Measurements from ENCODE around the gene WDR45B. TPM values are rescaled to one million over a fixed set of nuclear protein-coding genes. Genes with fewer than 3 reads are reported as not detected.

The WDR45B gene
- total RNA-seq, 4 donors from 2014 or later, result 68.8 to 90.0 (median 77.2) TPM

DNA sequence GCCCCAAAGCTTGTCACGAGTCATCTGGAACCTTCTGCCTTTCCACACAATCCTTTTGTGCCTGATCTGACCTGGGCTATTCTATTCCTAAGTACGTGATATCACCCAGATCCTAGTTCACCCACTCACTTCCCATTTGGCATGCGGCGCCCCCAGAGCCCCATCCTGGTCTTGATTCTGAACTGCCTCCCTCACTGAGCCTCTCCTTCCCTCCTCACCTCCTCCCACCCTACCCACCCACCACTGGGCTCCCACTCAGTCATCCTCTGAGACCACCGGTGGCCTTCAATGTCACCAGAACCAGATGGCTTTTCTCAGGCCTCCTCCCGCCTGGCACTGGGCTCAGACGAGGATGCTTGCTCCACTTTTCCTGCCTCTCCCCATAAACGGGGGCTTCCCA is 18.5 kb downstream of the WDR45B start:
- Histone ChIP-seq H3K27me3 (no peaks in the 10 kb centered on the region), H3K36me3 (peaks cover 0 to 75% (median 0%) of the 10 kb centered on the region in 3 donors), H3K4me3 (no peak overlapping the region), H3K4me1 (no peaks in the 10 kb centered on the region), H3K9me3 (no peaks in the 10 kb centered on the region), H3K27ac (no peak overlapping the region)
- no peak for DNase-seq
- no peak for TF ChIP-seq CTCF (IDR thresholded peaks at IDR 0.05)
- no peak for TF ChIP-seq POLR2A (IDR thresholded peaks at IDR 0.05)

DNA sequence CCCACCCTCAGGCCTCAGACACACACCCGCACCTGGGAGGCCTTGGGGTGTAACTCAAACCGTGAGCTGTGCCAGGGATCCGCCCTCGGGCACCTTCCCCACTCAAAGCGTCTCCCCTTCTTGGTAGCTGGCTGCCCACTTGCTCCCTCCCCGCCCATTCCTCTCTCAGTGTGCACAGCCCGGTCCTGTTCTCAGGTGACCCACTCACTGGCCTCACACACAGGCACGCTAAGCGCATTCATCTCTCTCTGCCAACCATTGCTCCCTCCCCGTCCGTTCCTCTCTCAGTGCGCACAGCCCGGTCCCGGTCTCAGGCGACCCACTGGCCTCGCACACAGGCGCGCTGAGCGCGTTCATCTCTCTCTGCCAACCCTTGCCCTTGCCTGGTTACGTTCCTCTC is 20.8 kb downstream of the WDR45B start:
- no peaks in the 10 kb centered on the region for H3K27me3 ChIP-seq
- no peak for DNase-seq
- peak overlapping the region in 1 of 4 donors; percentile 32 for H3K27ac ChIP-seq
- TF ChIP-seq CTCF (IDR thresholded peaks at IDR 0.05), result no peak
- TF ChIP-seq POLR2A (IDR thresholded peaks at IDR 0.05), result no peak
- peaks cover 0 to 78% (median 0%) of the 10 kb centered on the region in 3 donors for H3K36me3 ChIP-seq
- H3K4me3 ChIP-seq, result no peak overlapping the region
- no peaks in the 10 kb centered on the region for H3K9me3 ChIP-seq
- no peaks in the 10 kb centered on the region for H3K4me1 ChIP-seq

- TF ChIP-seq CTCF (IDR thresholded peaks at IDR 0.05), result no peak
- no peak for TF ChIP-seq POLR2A (IDR thresholded peaks at IDR 0.05)
These were observed 24.5 kb downstream of the WDR45B start for GRCh38 chr17:82623707-82624106.

DNA sequence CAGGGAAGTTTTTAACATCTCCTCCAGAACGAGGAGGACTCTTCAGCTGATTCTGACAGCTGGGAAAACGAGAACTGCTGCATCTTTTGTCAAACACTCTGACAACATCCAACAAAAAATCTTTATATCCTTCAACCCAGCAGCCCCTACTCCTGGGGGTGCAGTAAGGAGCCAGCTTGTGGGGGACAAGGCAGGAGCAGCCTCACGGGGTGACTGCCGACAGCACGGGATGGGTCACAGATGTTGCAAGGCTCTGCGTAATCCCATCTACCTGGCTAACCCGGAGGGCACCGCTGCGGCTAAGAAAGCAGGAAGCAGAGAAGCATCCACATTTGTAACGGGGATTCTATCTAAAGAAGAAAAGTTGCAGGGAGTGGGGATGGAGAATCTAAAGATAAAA is 28.6 kb downstream of the WDR45B start:
- DNase-seq, result no peak
- Histone ChIP-seq H3K36me3 (peaks cover 0 to 95% (median 0%) of the 10 kb centered on the region in 3 donors), H3K27ac (no peak overlapping the region)

More at GRCh38 chr17:82623707-82624106, 24.5 kb downstream of the WDR45B start:
- no peak overlapping the region for H3K4me3 ChIP-seq
- H3K9me3 ChIP-seq, result no peaks in the 10 kb centered on the region
- no peak for DNase-seq
- H3K27me3 ChIP-seq, result no peaks in the 10 kb centered on the region
- peaks cover 0 to 93% (median 0%) of the 10 kb centered on the region in 3 donors for H3K36me3 ChIP-seq
- H3K27ac ChIP-seq, result no peak overlapping the region
- no peaks in the 10 kb centered on the region for H3K4me1 ChIP-seq

GRCh38 chr17:82619211-82619610 is 29.0 kb downstream of the WDR45B start:
- no peak for DNase-seq
- no peak overlapping the region for H3K4me3 ChIP-seq
- peaks cover 0 to 92% (median 0%) of the 10 kb centered on the region in 3 donors for H3K36me3 ChIP-seq
- no peaks in the 10 kb centered on the region for H3K9me3 ChIP-seq
- no peaks in the 10 kb centered on the region for H3K4me1 ChIP-seq
- no peak overlapping the region for H3K27ac ChIP-seq
- no peaks in the 10 kb centered on the region for H3K27me3 ChIP-seq
- TF ChIP-seq POLR2A (IDR thresholded peaks at IDR 0.05) (no peak), CTCF (IDR thresholded peaks at IDR 0.05) (no peak)

More for the DNA sequence above, 28.6 kb downstream of the WDR45B start:
- Histone ChIP-seq H3K27me3 (no peaks in the 10 kb centered on the region), H3K4me3 (no peak overlapping the region), H3K9me3 (no peaks in the 10 kb centered on the region), H3K4me1 (no peaks in the 10 kb centered on the region)
- TF ChIP-seq POLR2A (IDR thresholded peaks at IDR 0.05), result no peak
- TF ChIP-seq CTCF (IDR thresholded peaks at IDR 0.05), result no peak

Measured in Peyer's patch (tissue), 4 donors.